OCI-LY3 (cell line): Measurements from ENCODE around the gene SLC25A10.

Experiments
- H2AFZ ChIP-seq: fragments of 200-600, 300-600 bp; shearing (Covaris generic); 2 replicates; pipeline ENCODE4 v1.6.0; 2014; ENCODE audit warnings: antibody characterized with exemption, low read depth, low read length
- H3K27ac ChIP-seq: fragments of 200-600, 300-600 bp; sonication (generic); 2 replicates; pipeline ENCODE4 v1.5.1; 2014; ENCODE audit warnings: mild to moderate bottlenecking, low read length, moderate library complexity, mixed read lengths
- H3K27me3 ChIP-seq: fragments of 200-600, 300-600 bp; sonication (generic); 2 replicates; pipeline ENCODE4 v1.6.1; 2014; ENCODE audit warnings: low read depth, low read length, mixed read lengths
- H3K36me3 ChIP-seq: fragments of 200-600, 300-600 bp; sonication (generic); replicated peaks from 2 replicates; pipeline ENCODE3; 2014; ENCODE audit warnings: low read depth, low read length, mixed read lengths
- H3K4me1 ChIP-seq: fragments of 300-600, 200-600 bp; sonication (generic); 2 replicates; pipeline ENCODE4 v1.6.1; 2014; ENCODE audit warnings: low read length, mixed read lengths
- H3K4me2 ChIP-seq: fragments of 200-600, 300-600 bp; sonication (generic); 2 replicates; pipeline ENCODE4 v1.6.1; 2014; ENCODE audit warnings: low read length, mixed read lengths
- H3K4me3 ChIP-seq: fragments of 300-600, 200-600 bp; sonication (generic); 2 replicates; pipeline ENCODE4 v1.5.1; 2014; ENCODE audit warnings: antibody characterized with exemption, mild to moderate bottlenecking, low read length, moderate library complexity
- H3K79me2 ChIP-seq: fragments of 300-600, 200-600 bp; shearing (Covaris generic); 2 replicates; pipeline ENCODE4 v1.6.1; 2014; ENCODE audit warnings: mild to moderate bottlenecking, low read length, mixed read lengths
- H3K9ac ChIP-seq: fragments of 300-600, 200-600 bp; shearing (Covaris generic); 2 replicates; pipeline ENCODE4 v1.6.0; 2014; ENCODE audit warnings: mild to moderate bottlenecking, low read length, moderate library complexity
- H3K9me3 ChIP-seq: fragments of 200-600, 300-600 bp; shearing (Covaris generic); 2 replicates; pipeline ENCODE4 v1.6.1; 2014; ENCODE audit warnings: low read length, mixed read lengths; ENCODE audit not compliant: insufficient read depth
- H4K20me1 ChIP-seq: fragments of 200-600, 300-600 bp; sonication (generic); 2 replicates; pipeline ENCODE4 v1.6.1; 2016; ENCODE audit warnings: low read length, mixed read lengths; ENCODE audit not compliant: insufficient read depth
- EZH2phosphoT487 ChIP-seq: fragments of 200-600 bp; shearing (Covaris generic); IDR thresholded peaks from 2 replicates; pipeline ENCODE4 v1.6.1; 2018; ENCODE audit warnings: antibody characterized with exemption, mixed run types, low read depth
- TF ChIP-seq, protein P1 (sequence below): fragments of 200-600, 300-600 bp; sonication (generic); IDR thresholded peaks from 2 replicates; pipeline ENCODE4 v1.5.1; 2014; ENCODE audit warnings: antibody characterized with exemption, low read length, low read depth

The SLC25A10 gene

DNA sequence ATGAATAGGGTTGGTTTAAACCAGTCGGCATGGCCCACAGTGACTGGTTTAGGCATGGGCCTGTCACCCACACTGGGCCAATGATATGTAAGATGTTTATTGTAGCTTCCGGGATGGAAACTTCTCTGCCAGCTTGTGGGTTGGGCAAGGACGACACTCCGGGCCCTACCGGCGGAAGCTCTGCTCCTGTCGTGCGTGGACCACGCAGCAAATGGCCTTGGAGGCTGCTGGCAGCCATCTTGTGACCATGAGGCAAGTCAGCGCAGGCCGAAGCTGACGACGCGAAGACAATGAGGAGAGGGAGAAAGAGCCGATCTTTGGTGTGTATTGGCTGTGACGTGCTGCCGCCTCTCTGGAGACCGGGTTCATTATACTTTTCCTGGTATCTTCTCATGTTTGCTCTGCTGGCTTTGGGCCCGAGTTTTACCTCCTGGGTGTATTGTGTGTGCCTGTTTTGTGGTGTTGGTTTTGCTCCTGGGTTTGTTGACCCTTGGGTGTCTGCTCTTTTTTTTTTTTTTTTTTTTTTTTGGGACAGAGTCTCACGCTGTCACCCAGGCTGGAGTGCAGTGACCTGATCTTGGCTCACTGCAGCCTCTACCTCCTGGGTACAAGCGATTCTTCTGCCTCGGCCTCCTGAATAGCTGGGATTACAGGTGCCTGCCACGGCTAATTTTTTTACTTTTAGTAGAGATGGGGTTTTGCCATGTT, 15.4 kb downstream of the SLC25A10 start:
- Histone ChIP-seq H3K36me3 (no peaks in the 10 kb centered on the region), H3K4me3 (no peak overlapping the region), H2AFZ (no peak overlapping the region), H4K20me1 (no peaks in the 10 kb centered on the region), H3K9ac (no peak overlapping the region), H3K27me3 (peaks cover 17% of the 10 kb centered on the region), H3K79me2 (no peaks in the 10 kb centered on the region), H3K9me3 (no peaks in the 10 kb centered on the region), H3K27ac (no peak overlapping the region), H3K4me1 (peaks cover 10% of the 10 kb centered on the region), H3K4me2 (no peak overlapping the region)
- no peak for TF ChIP-seq EZH2phosphoT487
- TF ChIP-seq, protein P1, sequence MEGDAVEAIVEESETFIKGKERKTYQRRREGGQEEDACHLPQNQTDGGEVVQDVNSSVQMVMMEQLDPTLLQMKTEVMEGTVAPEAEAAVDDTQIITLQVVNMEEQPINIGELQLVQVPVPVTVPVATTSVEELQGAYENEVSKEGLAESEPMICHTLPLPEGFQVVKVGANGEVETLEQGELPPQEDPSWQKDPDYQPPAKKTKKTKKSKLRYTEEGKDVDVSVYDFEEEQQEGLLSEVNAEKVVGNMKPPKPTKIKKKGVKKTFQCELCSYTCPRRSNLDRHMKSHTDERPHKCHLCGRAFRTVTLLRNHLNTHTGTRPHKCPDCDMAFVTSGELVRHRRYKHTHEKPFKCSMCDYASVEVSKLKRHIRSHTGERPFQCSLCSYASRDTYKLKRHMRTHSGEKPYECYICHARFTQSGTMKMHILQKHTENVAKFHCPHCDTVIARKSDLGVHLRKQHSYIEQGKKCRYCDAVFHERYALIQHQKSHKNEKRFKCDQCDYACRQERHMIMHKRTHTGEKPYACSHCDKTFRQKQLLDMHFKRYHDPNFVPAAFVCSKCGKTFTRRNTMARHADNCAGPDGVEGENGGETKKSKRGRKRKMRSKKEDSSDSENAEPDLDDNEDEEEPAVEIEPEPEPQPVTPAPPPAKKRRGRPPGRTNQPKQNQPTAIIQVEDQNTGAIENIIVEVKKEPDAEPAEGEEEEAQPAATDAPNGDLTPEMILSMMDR: no peak

DNA sequence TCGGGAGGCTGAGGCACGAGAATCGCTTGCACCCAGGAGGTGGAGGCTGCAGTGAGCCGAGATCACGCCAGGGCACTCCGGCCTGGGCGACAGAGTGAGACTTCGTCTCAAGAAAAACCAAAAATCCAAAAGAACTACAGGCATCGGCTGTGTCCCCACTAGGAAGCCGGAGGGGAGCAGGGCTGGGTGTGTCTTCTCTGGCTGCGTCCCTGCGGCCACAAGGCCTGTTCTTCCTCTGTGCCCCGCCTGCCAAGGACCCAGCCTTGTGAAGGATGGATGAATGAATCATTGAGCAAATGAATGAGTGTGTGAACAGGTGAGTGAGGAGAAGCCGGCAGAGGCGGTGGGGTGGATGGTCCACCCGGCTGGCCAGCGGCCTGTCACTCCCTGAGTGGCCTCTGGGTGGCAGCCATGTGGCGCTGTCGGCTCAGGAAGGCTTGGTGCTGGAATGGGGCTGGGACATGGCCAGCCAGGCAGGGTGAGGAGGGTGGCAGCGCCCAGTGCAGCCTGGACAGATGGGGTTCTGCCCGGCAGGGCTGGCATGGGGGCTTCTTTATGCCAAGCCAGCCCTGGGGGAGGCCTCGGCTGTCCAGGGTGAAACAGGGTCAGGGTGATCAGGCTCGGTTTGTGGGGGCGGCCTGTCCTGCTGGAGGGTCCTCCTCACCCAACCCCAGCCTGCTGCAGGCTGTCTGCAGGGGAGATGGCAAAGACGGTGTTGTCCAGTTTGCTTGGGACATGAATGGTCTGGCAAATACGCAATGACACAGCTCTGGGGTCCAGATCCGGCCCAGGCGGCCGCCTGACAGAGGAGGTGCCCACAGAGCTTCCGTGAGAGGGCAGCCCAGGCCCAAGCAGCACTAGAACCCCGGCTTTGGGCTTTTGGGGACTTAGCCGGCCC, 21.7 kb downstream of the SLC25A10 start:
- H3K4me1 ChIP-seq: peaks cover 29% of the 10 kb centered on the region
- no peak overlapping the region for H2AFZ ChIP-seq
- H3K79me2 ChIP-seq: no peaks in the 10 kb centered on the region
- peak overlapping the region; percentile 43 for H3K4me2 ChIP-seq
- H3K27me3 ChIP-seq: peaks cover 23% of the 10 kb centered on the region
- H3K9ac ChIP-seq: no peak overlapping the region
- no peaks in the 10 kb centered on the region for H3K9me3 ChIP-seq
- TF ChIP-seq, protein P1: peak; percentile 87
- no peak for TF ChIP-seq EZH2phosphoT487
- no peaks in the 10 kb centered on the region for H3K36me3 ChIP-seq
- 0 out of 2 replicates have a peak overlapping the region, but pooled peaks have one; percentile 13 for H3K4me3 ChIP-seq
- H3K27ac ChIP-seq: no peak overlapping the region
- H4K20me1 ChIP-seq: no peaks in the 10 kb centered on the region

DNA sequence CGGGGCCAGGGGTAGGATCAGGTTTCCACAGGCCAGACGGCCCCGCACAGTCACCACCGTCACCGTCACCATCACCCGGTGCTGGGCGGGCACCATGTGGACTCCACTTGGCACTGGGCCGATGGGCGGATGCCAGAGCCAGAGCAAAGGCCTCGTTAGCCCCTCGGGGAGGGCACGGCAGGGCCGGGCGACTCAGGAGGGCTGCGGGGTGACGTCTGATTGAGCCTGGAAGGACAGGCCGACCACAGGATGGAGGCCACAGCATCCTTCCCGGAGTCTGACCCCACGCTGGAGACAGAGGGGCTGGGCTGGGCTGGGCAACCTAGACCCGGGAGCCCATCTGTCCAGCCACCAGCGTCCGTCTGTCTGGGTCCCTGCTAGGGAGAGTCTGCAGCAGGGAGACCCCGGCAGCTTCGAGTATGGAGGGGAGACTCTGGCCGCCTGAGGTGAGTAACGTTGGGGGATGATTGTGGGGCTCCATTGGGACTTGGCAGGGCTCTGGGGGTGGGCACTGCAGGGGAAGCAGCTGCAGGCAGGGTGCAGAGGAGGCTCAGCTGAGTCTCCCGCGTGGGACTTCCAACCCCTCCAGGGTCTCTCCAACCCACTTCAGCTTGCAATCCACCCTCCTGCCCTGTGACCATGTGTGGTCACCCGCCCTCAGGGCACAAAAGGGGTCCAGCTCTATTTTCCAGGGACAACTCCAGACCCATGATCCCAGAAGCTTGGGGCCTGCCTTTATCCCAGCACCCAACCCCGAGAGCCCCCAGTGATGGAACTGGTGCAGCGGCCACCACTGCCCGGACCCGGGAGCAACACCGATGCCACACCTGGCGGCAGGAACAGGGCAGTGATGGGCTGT, 22.6 kb downstream of the SLC25A10 start:
- Histone ChIP-seq H3K79me2 (no peaks in the 10 kb centered on the region), H3K27me3 (peaks cover 23% of the 10 kb centered on the region), H3K4me3 (peak overlapping the region; percentile 81), H3K4me2 (peak overlapping the region; percentile 99), H4K20me1 (no peaks in the 10 kb centered on the region), H3K36me3 (no peaks in the 10 kb centered on the region), H3K4me1 (peaks cover 29% of the 10 kb centered on the region), H3K9me3 (no peaks in the 10 kb centered on the region), H2AFZ (no peak overlapping the region), H3K9ac (peak overlapping the region; percentile 77), H3K27ac (peak overlapping the region; percentile 84)
- no peak for TF ChIP-seq EZH2phosphoT487
- TF ChIP-seq, protein P1: no peak
